ENCODE data around the gene OTOG.
"Not testable (repeated sequence)": the region's sequence is repeated elsewhere in the genome, so short reads cannot be mapped to it uniquely, and the experiment has no call there.

OTOG gene

GRCh38 chr11:17605651-17606122 lies 58.6 kb downstream of the OTOG start:
- DNase-seq (ENCODE audit: low read depth in 3 of 3): no peak

GRCh38 chr11:17606233-17607082 lies 59.4 kb downstream of the OTOG start:
- no peak for DNase-seq (ENCODE audit: low read depth in 3 of 3)

GRCh38 chr11:17607083-17607429 lies 60.0 kb downstream of the OTOG start:
- DNase-seq (ENCODE audit: low read depth in 3 of 3): no peak

- DNase-seq (ENCODE audit: low read depth in 3 of 3): no peak
These were observed 60.8 kb downstream of the OTOG start for GRCh38 chr11:17607591-17608570.

GRCh38 chr11:17608821-17609220 lies 61.8 kb downstream of the OTOG start:
- DNase-seq (ENCODE audit: low read depth in 3 of 3): no peak

GRCh38 chr11:17609291-17610084 lies 62.4 kb downstream of the OTOG start:
- no peak for DNase-seq (ENCODE audit: low read depth in 3 of 3)

- no peak for DNase-seq (ENCODE audit: low read depth in 3 of 3)
These were observed 63.2 kb downstream of the OTOG start for GRCh38 chr11:17610085-17610894.

- no peak for DNase-seq (ENCODE audit: low read depth in 3 of 3)
These were observed 64.0 kb downstream of the OTOG start for GRCh38 chr11:17611049-17611448.

- no peak for DNase-seq (ENCODE audit: low read depth in 3 of 3)
These were observed 64.6 kb downstream of the OTOG start for GRCh38 chr11:17611503-17612220.

- DNase-seq (ENCODE audit: low read depth in 3 of 3): no peak
These were observed 65.4 kb downstream of the OTOG start for GRCh38 chr11:17612221-17613188.

GRCh38 chr11:17613428-17613962 lies 66.4 kb downstream of the OTOG start:
- DNase-seq (ENCODE audit: low read depth in 3 of 3): no peak

GRCh38 chr11:17613983-17614382 lies 66.9 kb downstream of the OTOG start:
- no peak for DNase-seq (ENCODE audit: low read depth in 3 of 3)

GRCh38 chr11:17622711-17623110 lies 75.7 kb downstream of the OTOG start:
- not testable (repeated sequence) for DNase-seq (ENCODE audit: low read depth in 3 of 3)

GRCh38 chr11:17629113-17629512 lies 82.1 kb downstream of the OTOG start:
- no peak for DNase-seq (ENCODE audit: low read depth in 3 of 3)

- DNase-seq (ENCODE audit: low read depth in 3 of 3): no peak
These were observed 83.9 kb downstream of the OTOG start for GRCh38 chr11:17630936-17631335.

- no peak for DNase-seq (ENCODE audit: low read depth in 3 of 3)
These were observed 84.8 kb downstream of the OTOG start for GRCh38 chr11:17631702-17632365.

- no peak for DNase-seq (ENCODE audit: low read depth in 3 of 3)
These were observed 86.4 kb downstream of the OTOG start for GRCh38 chr11:17633279-17633986.
